COLO668 (cell line): Measurements from ENCODE around the gene PDGFD.

Experiments
- DNase-seq: peaks from one replicate; lab custom pipeline; 2025; ENCODE audit not compliant: unreplicated experiment; lab: John Stamatoyannopoulos, UW

PDGFD gene

DNA sequence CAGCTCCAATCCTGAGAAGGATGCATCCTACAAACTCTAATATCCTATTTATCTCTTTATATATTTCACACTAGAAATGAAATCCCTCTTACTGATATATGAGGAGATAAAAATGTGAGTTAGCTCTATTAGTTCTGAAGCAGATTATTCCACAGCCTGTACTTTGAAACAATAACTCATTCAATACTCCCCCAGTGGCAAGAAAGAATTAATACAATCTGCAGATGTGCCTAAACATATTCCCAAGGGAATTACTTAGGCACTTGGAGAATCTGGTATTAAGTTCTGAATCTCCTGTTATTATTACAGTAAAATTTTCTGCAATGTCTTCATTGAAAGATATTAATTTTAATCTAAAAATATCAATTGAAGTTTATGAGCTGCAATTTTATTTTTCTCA is 68.2 kb downstream of the PDGFD start:
- DNase-seq, result no peak

DNA sequence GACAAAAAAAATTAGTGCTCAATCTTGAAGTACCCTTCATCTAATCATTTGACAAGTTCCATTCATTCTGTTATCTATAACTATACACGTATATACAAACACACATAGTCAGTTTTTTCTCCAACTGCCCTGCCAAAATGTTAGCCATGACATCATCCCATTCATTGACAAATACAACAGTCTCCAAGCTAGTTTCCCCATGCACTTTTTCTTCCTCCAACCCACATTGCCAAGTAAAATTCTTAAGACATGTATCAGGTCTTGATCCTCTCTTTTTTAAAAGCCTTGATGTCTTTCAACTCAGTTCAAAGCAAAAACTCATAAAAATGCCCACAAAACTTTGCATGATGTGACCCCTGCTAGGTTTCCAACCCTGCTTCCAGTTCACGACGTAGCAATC is 69.4 kb downstream of the PDGFD start:
- no peak for DNase-seq

DNA sequence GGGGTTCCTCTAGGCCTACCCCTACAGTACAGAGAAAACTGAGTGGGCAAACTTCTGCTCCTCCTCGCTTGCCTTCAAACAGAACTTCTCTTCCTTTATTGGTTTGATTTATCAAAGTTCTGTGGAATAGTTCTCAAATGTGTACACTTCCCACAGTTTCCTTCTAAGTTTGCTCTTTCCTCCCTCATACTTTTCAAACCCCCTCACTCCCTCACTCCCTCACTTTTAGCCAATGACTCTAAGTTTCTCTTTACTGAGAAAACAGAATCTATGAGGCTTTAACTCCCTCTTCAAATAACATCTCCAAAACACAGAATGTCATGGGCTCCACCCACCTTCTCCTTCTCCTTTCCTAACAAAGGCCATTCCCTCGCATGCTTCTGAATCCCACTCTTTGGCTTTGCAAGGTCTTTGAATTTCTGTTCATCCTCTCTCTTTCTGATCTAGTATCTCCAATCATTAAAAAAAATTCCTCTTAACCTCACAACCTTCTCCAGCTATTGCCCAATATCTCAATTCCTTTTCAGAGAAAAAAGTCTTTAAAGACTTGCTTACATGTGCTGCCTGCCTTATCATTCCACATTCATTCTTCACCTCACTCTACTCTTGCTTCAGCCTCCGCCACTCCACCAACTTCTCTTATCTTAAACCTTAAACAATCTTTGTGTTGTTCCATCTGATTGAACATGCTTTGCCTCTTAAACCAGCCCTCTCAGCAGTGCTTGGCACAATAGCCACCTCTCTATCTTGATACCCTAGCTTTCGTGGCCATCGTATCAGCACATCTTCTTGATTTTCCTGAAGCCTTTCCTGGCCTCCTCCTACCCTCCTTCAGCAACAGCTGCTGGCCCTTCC is 70.3 kb downstream of the PDGFD start:
- DNase-seq, result no peak

GRCh38 chr11:104092744-104093143 is 71.2 kb downstream of the PDGFD start:
- no peak for DNase-seq

GRCh38 chr11:104091281-104092096 is 72.5 kb downstream of the PDGFD start:
- DNase-seq, result no peak

GRCh38 chr11:104090767-104091166 is 73.2 kb downstream of the PDGFD start:
- DNase-seq, result no peak

DNA sequence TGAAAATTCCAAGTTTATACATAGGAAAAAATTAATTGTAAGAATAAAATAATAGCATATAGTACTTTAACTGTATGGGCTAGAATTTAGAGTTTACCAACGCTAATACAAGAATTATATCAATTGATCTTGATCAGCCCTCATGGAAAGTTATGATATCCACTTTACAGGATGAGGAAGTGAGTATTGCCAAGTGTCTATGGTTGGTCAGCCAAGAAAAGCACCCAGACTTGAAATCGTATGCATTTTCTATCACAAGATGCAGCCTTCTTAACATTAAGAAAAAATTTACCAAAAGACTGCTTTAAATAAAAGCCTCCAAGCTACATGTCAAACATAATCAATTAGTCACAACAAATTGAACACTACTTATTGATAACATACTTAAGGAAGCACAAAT is 74.5 kb downstream of the PDGFD start:
- no peak for DNase-seq

GRCh38 chr11:104086621-104087020 is 77.3 kb downstream of the PDGFD start:
- DNase-seq, result no peak

- no peak for DNase-seq
These were observed 85.0 kb downstream of the PDGFD start for GRCh38 chr11:104078995-104079394.

DNA sequence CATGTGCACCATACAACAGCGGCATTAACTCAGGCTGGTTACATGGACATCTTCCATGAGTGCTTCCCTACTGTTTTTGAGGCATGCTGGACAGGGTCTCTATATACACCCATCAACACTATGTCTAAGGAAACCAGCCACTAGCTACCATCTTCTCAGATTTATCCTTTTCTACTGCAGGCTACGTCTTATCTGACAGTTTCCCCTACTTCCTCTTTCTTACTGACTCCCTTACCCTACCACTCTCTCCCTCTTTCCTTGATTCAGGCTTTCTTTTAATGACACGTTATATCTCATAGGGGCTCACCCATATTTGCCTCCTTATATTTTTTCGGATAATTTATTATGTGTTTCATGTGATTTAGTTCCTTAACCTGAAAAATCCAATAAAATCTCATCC is 85.7 kb downstream of the PDGFD start:
- DNase-seq, result no peak

DNA sequence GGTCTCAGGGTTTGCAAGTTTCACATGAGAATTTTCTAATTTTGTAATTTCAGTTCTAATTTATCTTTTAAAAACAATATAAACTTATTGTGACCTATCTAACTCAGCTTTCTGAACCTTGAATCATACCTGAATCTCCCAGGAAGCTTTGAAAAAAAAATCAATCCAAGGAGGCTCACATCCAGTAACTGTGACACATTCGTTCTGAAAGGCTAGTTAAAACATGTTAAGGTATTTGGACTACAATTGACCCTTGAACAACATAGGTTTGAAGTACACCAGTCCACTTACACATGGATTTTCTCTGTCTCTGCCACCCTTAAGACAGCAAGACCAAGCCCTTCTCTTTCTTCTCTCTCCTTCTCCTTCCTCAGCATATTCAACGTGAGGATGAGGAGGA is 87.5 kb downstream of the PDGFD start:
- DNase-seq, result no peak

- DNase-seq, result no peak
These were observed 88.2 kb downstream of the PDGFD start for GRCh38 chr11:104075706-104076105.

- DNase-seq, result no peak
These were observed 88.9 kb downstream of the PDGFD start for GRCh38 chr11:104075091-104075490.

- no peak for DNase-seq
These were observed 89.8 kb downstream of the PDGFD start for GRCh38 chr11:104073950-104074705.

- no peak for DNase-seq
These were observed 96.4 kb downstream of the PDGFD start for GRCh38 chr11:104067534-104067933.

DNA sequence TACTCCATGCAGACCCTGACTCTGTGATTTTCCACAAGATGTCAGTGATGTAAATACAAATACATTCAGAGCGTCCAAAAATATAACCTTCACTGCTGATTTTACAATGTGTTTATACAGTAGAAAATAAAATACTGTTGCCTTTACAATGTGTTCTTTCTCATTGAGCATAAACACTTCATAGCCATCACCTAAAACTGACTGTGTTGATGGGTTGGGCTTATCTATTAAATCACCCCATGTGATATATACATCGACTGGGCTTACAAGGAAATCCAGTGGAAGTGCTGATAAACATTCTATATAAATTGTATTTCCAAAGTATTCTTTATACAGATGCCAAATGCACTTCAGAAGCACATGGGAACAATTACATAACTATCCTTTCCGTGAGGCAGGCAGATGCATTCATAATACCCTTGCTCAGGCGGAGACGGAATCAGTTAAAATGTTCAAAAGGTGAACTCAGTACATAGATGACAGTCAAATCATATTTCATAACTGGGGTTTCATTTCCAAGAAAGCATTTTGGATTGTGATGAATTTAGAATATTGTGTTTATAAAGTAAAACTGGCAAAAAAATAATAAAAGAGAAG is 99.8 kb downstream of the PDGFD start:
- no peak for DNase-seq

GRCh38 chr11:104061853-104062521 is 102.0 kb downstream of the PDGFD start:
- no peak for DNase-seq

DNA sequence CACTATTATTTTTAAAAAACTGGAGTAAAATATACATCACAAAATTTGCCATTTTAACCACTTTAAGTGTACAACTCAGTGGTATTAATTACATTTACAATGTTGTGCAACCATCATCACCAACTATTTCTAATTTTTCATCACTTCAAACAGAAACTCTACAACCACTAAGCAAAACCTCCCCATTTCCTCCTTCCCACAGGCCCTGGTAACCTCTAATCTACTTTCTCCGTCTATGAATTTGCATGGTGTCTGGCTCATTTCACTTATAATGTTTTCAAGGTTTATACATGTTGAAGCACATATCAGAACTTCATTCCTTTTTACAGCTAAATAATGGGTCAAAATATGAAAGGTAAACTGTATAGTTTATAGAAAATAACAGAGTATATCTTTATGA is 103.1 kb downstream of the PDGFD start:
- DNase-seq, result no peak

DNA sequence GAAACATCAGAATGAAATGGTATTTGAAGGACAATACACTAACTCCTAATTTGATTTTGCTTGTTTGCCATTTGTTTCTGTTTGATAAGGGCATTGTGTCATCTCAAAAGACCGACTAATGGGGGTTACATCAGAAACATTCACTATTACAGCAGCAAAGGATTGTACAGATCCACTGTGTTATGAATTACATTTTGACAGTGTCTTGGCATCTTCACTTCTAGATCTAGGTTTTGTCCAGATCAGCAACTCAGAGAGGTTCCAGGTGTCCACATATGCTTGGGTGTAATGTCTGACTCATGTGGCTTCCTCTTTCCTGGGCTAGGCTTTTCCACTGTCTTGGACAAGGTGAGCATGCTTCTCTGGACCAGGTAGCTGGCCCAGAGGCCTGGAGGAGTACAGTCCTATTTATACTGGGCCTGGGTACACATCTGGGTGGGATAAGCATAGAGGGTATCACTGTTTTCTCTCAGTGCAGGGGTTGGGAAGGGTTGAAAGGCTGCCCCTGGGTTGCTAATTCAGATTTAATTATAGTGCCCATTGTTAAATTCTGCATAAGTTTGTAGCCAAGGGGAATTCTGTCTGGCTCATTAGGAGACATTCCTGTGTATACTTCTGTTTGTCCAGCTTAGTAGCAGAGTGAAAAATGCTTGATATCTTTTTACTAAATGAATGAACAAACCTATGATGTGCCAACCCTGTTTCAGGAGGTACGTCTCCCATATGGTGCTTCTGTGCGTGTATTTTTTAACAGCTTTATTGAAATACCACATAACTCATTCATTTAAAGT is 103.7 kb downstream of the PDGFD start:
- DNase-seq, result no peak

- no peak for DNase-seq
These were observed 105.3 kb downstream of the PDGFD start for GRCh38 chr11:104058680-104059079.
